Measurements from ENCODE around the gene TMEM235.

GRCh38 chr17:78182504-78182903, 48.9 kb upstream of the TMEM235 start:
- TF ChIP-seq SIN3A (IDR thresholded peaks at IDR 0.05; ENCODE audit: borderline replicate concordance, insufficient read depth, low read length) (no peak), POLR2AphosphoS5 (IDR thresholded peaks at IDR 0.05; ENCODE audit: low read depth, low read length) (no peak), TAF1 (IDR thresholded peaks at IDR 0.05; ENCODE audit: borderline replicate concordance, insufficient read depth, low read length) (no peak), FOXP2 (optimal IDR thresholded peaks at IDR 0.05; ENCODE audit: borderline replicate concordance, extremely low read depth, extremely low read length, insufficient read depth) (no peak)
- TF ChIP-seq, protein P1, sequence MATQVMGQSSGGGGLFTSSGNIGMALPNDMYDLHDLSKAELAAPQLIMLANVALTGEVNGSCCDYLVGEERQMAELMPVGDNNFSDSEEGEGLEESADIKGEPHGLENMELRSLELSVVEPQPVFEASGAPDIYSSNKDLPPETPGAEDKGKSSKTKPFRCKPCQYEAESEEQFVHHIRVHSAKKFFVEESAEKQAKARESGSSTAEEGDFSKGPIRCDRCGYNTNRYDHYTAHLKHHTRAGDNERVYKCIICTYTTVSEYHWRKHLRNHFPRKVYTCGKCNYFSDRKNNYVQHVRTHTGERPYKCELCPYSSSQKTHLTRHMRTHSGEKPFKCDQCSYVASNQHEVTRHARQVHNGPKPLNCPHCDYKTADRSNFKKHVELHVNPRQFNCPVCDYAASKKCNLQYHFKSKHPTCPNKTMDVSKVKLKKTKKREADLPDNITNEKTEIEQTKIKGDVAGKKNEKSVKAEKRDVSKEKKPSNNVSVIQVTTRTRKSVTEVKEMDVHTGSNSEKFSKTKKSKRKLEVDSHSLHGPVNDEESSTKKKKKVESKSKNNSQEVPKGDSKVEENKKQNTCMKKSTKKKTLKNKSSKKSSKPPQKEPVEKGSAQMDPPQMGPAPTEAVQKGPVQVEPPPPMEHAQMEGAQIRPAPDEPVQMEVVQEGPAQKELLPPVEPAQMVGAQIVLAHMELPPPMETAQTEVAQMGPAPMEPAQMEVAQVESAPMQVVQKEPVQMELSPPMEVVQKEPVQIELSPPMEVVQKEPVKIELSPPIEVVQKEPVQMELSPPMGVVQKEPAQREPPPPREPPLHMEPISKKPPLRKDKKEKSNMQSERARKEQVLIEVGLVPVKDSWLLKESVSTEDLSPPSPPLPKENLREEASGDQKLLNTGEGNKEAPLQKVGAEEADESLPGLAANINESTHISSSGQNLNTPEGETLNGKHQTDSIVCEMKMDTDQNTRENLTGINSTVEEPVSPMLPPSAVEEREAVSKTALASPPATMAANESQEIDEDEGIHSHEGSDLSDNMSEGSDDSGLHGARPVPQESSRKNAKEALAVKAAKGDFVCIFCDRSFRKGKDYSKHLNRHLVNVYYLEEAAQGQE (IDR thresholded peaks at IDR 0.05; ENCODE audit: insufficient read depth in 1 of 2, low read depth in 2 of 2, low read length in 2 of 2), result no peak
